ENCODE results near the gene IFNL4. TPM values are rescaled to one million over a fixed set of nuclear protein-coding genes. Genes with fewer than 3 reads are reported as not detected.

Gene IFNL4
- total and polyA plus RNA-seq, 9 of the 15 experiments (the other 6 are each of a cell fraction or from before 2014, with no cell fraction given): not detected

GRCh38 chr19:39203372-39204341, 45.0 kb downstream of the IFNL4 start, which contains the start of gene SYCN (continued):
- TF ChIP-seq KDM5B (IDR thresholded peaks at IDR 0.05; ENCODE audit: insufficient replicate concordance, low read depth, low read length): no peak
- TF ChIP-seq NR1H2 (CRISPR knock-in tag; IDR thresholded peaks at IDR 0.05): no peak
- TF ChIP-seq ZNF655 (CRISPR knock-in tag; IDR thresholded peaks at IDR 0.05): no peak
- no peak for TF ChIP-seq MTA3 (IDR thresholded peaks at IDR 0.05; ENCODE audit: borderline replicate concordance)
- TF ChIP-seq RREB1 (CRISPR knock-in tag; IDR thresholded peaks at IDR 0.05): no peak
- no peak for TF ChIP-seq NR2C1 (IDR thresholded peaks at IDR 0.05)
- no peak for TF ChIP-seq NR2C1 (tag; IDR thresholded peaks at IDR 0.05)
- TF ChIP-seq EP400 (IDR thresholded peaks at IDR 0.05): no peak
- no peak for TF ChIP-seq USF2 (CRISPR knock-in tag; IDR thresholded peaks at IDR 0.05)
- no peak for TF ChIP-seq MAX (CRISPR knock-in tag; IDR thresholded peaks at IDR 0.05)
- no peak for TF ChIP-seq BRF1 (IDR thresholded peaks at IDR 0.05; ENCODE audit: borderline replicate concordance, extremely low read depth, insufficient read length)
- no peak for TF ChIP-seq ZNF133 (CRISPR knock-in tag; IDR thresholded peaks at IDR 0.05)
- peak; percentile 97 for TF ChIP-seq ZBTB33 (CRISPR knock-in tag; IDR thresholded peaks at IDR 0.05)
- no peak for TF ChIP-seq MTA2 (IDR thresholded peaks at IDR 0.05; ENCODE audit: low read depth)
- TF ChIP-seq PHTF2 (CRISPR knock-in tag; IDR thresholded peaks at IDR 0.05): no peak
- 0 out of 2 replicates have a peak, but pooled peaks have one; percentile 38 for TF ChIP-seq E2F3 (CRISPR knock-in tag; IDR thresholded peaks at IDR 0.05)
- TF ChIP-seq NUFIP1 (IDR thresholded peaks at IDR 0.05; ENCODE audit: partially characterized antibody): no peak

Measured in K562 (cell line).